SKM-1 (cell line): Measurements from ENCODE around the gene FKBP4.

Experiments
- DNase-seq: peaks from one replicate; lab custom pipeline; 2025; ENCODE audit not compliant: unreplicated experiment; lab: John Stamatoyannopoulos, UW

Gene FKBP4

GRCh38 chr12:2844786-2845185 lies 50.0 kb downstream of the FKBP4 start:
- DNase-seq = no peak

DNA sequence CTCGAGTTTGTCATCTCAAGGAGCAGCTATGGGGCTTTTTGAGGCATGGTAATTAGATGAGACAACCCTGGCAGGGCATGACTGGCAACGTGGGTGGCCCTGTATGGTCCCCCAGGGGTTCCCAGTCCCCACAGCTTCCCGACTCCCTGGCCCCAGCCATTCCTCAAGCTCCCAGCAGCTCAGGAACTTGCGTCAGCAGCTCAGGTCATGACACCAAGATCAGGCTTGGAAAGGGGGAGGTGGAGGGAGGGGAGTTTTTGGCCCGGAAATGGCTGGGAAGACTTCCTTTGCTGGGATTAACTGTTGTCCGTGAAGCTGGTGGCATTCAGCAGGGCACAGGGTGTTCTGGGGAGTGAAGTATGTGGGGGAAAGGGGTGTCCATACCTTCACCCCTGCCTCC lies 50.5 kb downstream of the FKBP4 start:
- DNase-seq = no peak

- no peak for DNase-seq
Observed at GRCh38 chr12:2851931-2852330, 57.2 kb downstream of the FKBP4 start.

DNA sequence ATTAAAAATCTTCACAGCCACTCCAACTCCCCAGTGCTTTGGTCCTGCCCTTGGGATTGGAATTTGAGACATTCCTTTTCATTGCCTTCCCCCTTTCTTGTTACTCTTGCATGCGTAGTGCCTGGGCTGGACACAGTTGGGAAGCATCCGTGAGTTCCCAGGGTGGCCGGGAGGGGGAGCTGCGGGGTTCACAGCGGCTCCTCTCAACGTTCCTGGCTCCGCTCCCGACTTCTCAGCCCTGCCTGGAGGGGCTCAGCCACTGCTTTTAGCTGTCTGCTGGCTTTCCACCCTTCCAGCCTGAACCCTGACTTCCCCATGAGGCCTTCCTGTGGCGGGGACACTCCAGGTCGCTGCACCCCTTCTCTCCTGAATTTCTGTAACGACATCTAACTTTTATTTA lies 58.9 kb downstream of the FKBP4 start:
- DNase-seq = no peak
